ENCODE results near the gene LMCD1.
"Not testable (repeated sequence)": the region's sequence is repeated elsewhere in the genome, so short reads cannot be mapped to it uniquely, and the experiment has no call there.

LMCD1 gene

GRCh38 chr3:8579096-8579495 lies 77.5 kb downstream of the LMCD1 start:
- in situ Hi-C loops (cut with HindIII; ENCODE audit: low sequenced_read_pairs) = no loop called here

GRCh38 chr3:8579943-8580342 lies 78.3 kb downstream of the LMCD1 start:
- in situ Hi-C loops (cut with HindIII; ENCODE audit: low sequenced_read_pairs) = no loop called here

GRCh38 chr3:8580434-8580833 lies 78.8 kb downstream of the LMCD1 start:
- in situ Hi-C loops (cut with HindIII; ENCODE audit: low sequenced_read_pairs) = not testable (repeated sequence)

GRCh38 chr3:8581373-8581772 lies 79.8 kb downstream of the LMCD1 start:
- in situ Hi-C loops (cut with HindIII; ENCODE audit: low sequenced_read_pairs) = no loop called here

- in situ Hi-C loops (cut with HindIII; ENCODE audit: low sequenced_read_pairs) = no loop called here
Observed at GRCh38 chr3:8581806-8582445, 80.3 kb downstream of the LMCD1 start.

- in situ Hi-C loops (cut with HindIII; ENCODE audit: low sequenced_read_pairs) = no loop called here
Observed at GRCh38 chr3:8584661-8585060, 83.0 kb downstream of the LMCD1 start.

GRCh38 chr3:8589880-8590556 lies 88.4 kb downstream of the LMCD1 start:
- in situ Hi-C loops (cut with HindIII; ENCODE audit: low sequenced_read_pairs) = no loop called here

- in situ Hi-C loops (cut with HindIII; ENCODE audit: low sequenced_read_pairs) = no loop called here
Observed at GRCh38 chr3:8593021-8593827, 91.6 kb downstream of the LMCD1 start.

GRCh38 chr3:8595252-8595651 lies 93.6 kb downstream of the LMCD1 start:
- in situ Hi-C loops (cut with HindIII; ENCODE audit: low sequenced_read_pairs) = no loop called here

GRCh38 chr3:8595695-8596115 lies 94.1 kb downstream of the LMCD1 start:
- in situ Hi-C loops (cut with HindIII; ENCODE audit: low sequenced_read_pairs) = no loop called here

- in situ Hi-C loops (cut with HindIII; ENCODE audit: low sequenced_read_pairs) = no loop called here
Observed at GRCh38 chr3:8596321-8597218, 94.9 kb downstream of the LMCD1 start.

GRCh38 chr3:8597219-8597853 lies 95.7 kb downstream of the LMCD1 start:
- in situ Hi-C loops (cut with HindIII; ENCODE audit: low sequenced_read_pairs) = no loop called here

GRCh38 chr3:8599146-8599545 lies 97.5 kb downstream of the LMCD1 start:
- in situ Hi-C loops (cut with HindIII; ENCODE audit: low sequenced_read_pairs) = no loop called here

- in situ Hi-C loops (cut with HindIII; ENCODE audit: low sequenced_read_pairs) = no loop called here
Observed at GRCh38 chr3:8600457-8600856, 98.8 kb downstream of the LMCD1 start.

GRCh38 chr3:8603115-8603710 lies 101.6 kb downstream of the LMCD1 start:
- in situ Hi-C loops (cut with HindIII; ENCODE audit: low sequenced_read_pairs) = no loop called here

GRCh38 chr3:8604006-8604405 lies 102.4 kb downstream of the LMCD1 start:
- in situ Hi-C loops (cut with HindIII; ENCODE audit: low sequenced_read_pairs) = no loop called here

GRCh38 chr3:8604988-8605387 lies 103.4 kb downstream of the LMCD1 start:
- in situ Hi-C loops (cut with HindIII; ENCODE audit: low sequenced_read_pairs) = no loop called here

GRCh38 chr3:8606701-8607231 lies 105.1 kb downstream of the LMCD1 start:
- in situ Hi-C loops (cut with HindIII; ENCODE audit: low sequenced_read_pairs) = no loop called here

- in situ Hi-C loops (cut with HindIII; ENCODE audit: low sequenced_read_pairs) = no loop called here
Observed at GRCh38 chr3:8607234-8608040, 105.8 kb downstream of the LMCD1 start.
